AG09319 (cell line): ENCODE data around the gene PPIL1.
A peak's percentile ranks its signal among the peaks of the same experiment; 100 is the strongest.

Experiments used
- DNase-seq: peaks from one replicate; pipeline ENCODE4 v3.0.0-alpha.2; 2010; ENCODE audit warnings: low read depth; ENCODE audit errors: extremely low read depth
- CTCF ChIP-seq: IDR thresholded peaks from 2 replicates; pipeline ENCODE4 v1.5.1; 2011; ENCODE audit warnings: low read depth, mild to moderate bottlenecking, inconsistent platforms, low read length, moderate library complexity

The PPIL1 gene

GRCh38 chr6:36860126-36860525 lies 14.5 kb downstream of the PPIL1 start:
- DNase-seq, result no peak

GRCh38 chr6:36858407-36858981 lies 16.1 kb downstream of the PPIL1 start:
- no peak for DNase-seq
- TF ChIP-seq CTCF, result no peak

More at GRCh38 chr6:36860126-36860525, 14.5 kb downstream of the PPIL1 start:
- no peak for TF ChIP-seq CTCF

GRCh38 chr6:36857325-36857724 lies 17.3 kb downstream of the PPIL1 start:
- DNase-seq, result no peak
- TF ChIP-seq CTCF, result no peak

- no peak for DNase-seq
- TF ChIP-seq CTCF, result no peak
Measured at GRCh38 chr6:36856277-36856676, 18.3 kb downstream of the PPIL1 start.

- no peak for DNase-seq
- TF ChIP-seq CTCF, result no peak
Measured at GRCh38 chr6:36855750-36856149, 18.9 kb downstream of the PPIL1 start.

- TF ChIP-seq CTCF, result no peak
- peak; percentile 71 for DNase-seq
Measured at GRCh38 chr6:36853325-36853724, 21.3 kb downstream of the PPIL1 start.

GRCh38 chr6:36852481-36853147 lies 22.0 kb downstream of the PPIL1 start:
- TF ChIP-seq CTCF, result no peak; the same call in 1 of the 2 replicates
- no peak for DNase-seq
